ENCODE results near the gene TEN1. TPM values are rescaled to one million over a fixed set of nuclear protein-coding genes. Genes with fewer than 3 reads are reported as not detected.

The TEN1 gene
- total and polyA plus RNA-seq, 2 experiments from 2014 or later: 23.8 to 26.9 TPM

DNA sequence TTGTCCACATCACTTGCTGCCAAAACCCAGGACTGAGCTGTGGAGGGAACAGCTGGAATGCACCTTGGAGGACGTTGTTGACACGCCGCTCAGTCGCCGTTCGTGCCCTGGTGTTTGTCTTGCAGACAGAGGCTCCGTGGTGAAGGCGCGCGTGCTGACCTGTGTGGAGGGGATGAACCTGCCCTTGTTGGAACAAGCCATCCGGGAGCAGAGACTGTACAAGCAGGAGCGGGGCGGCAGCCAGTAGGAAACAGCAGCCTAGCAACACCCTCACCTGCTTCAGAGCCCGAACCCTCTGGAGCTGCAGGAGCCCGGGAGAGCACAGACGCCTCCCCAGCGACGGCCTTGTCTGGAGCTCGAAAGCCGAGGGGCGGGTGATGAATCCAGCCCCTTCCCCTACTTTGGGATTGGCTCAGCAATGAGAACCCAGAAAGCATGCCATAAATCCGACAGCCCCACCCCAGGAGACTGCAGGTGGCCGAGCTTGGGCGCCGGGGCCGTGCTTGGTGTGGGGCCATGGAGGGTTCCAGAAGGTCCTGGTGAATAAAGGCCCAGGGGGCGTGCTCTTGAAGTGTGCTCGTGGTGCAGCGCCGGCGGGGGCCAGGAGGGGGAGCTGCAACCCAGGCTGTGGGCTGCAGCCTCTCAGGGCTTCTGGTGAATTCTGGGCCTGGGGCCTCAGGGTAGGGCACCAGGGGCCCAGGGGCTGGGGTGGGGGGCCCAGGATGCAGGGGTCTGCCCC lies 21.1 kb downstream of the TEN1 start:
- DNase-seq (ENCODE audit: low read depth in 1 of 2, low spot score in 1 of 2): peak; percentile 43 to 72

DNA sequence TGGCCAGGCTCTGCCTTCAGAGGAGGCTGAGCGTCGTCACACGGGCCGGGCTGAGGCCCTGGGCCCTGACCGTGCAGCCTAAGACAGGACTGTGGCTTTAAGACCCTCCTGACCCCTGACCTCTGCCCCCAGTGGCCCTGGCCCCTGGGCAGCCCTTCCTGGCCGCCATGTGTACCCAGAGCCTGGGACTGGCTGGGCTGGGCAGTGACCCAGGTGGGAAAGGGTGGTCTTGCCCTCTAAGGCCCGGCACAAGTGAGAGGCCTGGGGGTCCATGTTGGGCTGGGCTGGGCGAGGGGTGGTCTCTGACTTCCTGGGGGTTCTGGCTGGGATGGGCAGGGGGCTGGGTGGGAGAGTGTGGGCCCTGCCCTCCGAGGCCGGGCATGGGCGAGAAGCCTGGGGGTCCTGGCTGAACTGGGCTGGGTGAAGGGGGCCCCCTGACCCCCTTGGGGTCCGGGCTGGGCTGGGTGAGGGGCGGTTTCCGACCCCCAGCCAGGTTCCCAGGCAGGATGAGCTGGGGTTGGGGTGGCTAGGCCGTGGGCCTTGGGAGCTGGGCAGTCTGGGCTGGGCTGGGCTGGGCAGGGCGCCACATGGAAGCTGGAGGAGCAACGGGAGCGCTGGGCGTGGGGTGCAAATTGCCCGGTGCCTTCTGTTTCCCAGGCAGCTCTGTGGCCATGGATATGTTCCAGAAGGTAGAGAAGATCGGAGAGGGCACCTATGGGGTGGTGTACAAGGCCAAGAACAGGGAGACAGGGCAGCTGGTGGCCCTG lies 21.9 kb downstream of the TEN1 start, which contains the start of gene CDK3:
Gene CDK3 (plus strand): TSS at position 101 of the 767 bp plus-strand sequence. CDS start 571 bp downstream, at position 672.
- no peak within 1 kb of the TSS for H3K27ac ChIP-seq

More for the DNA sequence above, 21.1 kb downstream of the TEN1 start:
- Histone ChIP-seq H3K36me3 (no peaks in the 10 kb centered on the region), H3K4me1 (ENCODE audit: low read depth) (no peaks in the 10 kb centered on the region), H3K4me3 (no peak overlapping the region), H3K9me3 (ENCODE audit: low read depth) (no peaks in the 10 kb centered on the region), H3K27ac (no peak overlapping the region), H3K27me3 (no peaks in the 10 kb centered on the region)
- TF ChIP-seq, protein P1, sequence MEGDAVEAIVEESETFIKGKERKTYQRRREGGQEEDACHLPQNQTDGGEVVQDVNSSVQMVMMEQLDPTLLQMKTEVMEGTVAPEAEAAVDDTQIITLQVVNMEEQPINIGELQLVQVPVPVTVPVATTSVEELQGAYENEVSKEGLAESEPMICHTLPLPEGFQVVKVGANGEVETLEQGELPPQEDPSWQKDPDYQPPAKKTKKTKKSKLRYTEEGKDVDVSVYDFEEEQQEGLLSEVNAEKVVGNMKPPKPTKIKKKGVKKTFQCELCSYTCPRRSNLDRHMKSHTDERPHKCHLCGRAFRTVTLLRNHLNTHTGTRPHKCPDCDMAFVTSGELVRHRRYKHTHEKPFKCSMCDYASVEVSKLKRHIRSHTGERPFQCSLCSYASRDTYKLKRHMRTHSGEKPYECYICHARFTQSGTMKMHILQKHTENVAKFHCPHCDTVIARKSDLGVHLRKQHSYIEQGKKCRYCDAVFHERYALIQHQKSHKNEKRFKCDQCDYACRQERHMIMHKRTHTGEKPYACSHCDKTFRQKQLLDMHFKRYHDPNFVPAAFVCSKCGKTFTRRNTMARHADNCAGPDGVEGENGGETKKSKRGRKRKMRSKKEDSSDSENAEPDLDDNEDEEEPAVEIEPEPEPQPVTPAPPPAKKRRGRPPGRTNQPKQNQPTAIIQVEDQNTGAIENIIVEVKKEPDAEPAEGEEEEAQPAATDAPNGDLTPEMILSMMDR (IDR thresholded peaks at IDR 0.05; ENCODE audit: low read depth, low read length): peak; percentile 63

DNA sequence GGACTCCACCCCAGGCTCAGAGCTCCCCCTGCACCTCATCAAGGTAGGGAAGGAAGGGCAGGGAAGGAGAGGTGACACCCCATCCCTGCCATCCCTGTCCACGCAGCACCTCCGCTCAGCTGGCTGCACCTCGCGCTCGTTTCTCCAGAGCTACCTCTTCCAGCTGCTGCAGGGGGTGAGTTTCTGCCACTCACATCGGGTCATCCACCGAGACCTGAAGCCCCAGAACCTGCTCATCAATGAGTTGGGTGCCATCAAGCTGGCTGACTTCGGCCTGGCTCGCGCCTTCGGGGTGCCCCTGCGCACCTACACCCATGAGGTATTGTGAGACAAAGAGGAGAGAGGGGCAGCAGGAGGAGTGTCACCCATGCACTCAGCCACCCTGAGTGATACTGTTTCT lies 23.1 kb downstream of the TEN1 start:
- Histone ChIP-seq H3K4me1 (ENCODE audit: low read depth) (no peaks in the 10 kb centered on the region), H3K36me3 (no peaks in the 10 kb centered on the region), H3K4me3 (no peak overlapping the region), H3K27ac (no peak overlapping the region), H3K9me3 (ENCODE audit: low read depth) (no peaks in the 10 kb centered on the region), H3K27me3 (no peaks in the 10 kb centered on the region)
- DNase-seq (ENCODE audit: low read depth in 1 of 2, low spot score in 1 of 2): no peak
- TF ChIP-seq, protein P1 (IDR thresholded peaks at IDR 0.05; ENCODE audit: low read depth, low read length): no peak

More for the DNA sequence above, 21.9 kb downstream of the TEN1 start, which contains the start of gene CDK3:
- no peaks in the 10 kb centered on the region for H3K27me3 ChIP-seq
- no peak for DNase-seq (ENCODE audit: low read depth in 1 of 2, low spot score in 1 of 2)
- H3K4me3 ChIP-seq: no peak within 1 kb of the TSS
- no peaks in the 10 kb centered on the region for H3K4me1 ChIP-seq (ENCODE audit: low read depth)
- no peaks in the 10 kb centered on the region for H3K9me3 ChIP-seq (ENCODE audit: low read depth)
- H3K36me3 ChIP-seq: no peaks in the 10 kb centered on the region
- TF ChIP-seq, protein P1 (IDR thresholded peaks at IDR 0.05; ENCODE audit: low read depth, low read length): no peak

DNA sequence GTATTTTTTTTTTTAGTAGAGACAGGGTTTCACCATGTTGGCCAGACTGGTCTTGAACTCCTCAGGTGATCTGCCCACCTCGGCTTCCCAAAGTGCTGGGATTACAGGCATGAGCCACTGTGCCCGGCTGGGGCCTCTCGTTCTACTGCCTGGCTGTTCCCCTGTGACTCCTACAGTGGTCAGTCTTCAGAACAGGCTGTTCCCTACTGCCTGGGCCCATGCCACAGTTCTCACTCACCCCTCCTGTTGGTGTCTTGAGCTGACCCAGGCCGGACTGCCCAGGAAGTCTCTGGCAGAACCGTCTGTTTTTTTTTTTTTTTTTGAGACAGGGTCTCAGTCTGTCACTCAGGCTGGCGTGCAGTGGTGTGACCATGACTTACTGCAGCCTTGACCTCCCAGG lies 24.9 kb downstream of the TEN1 start:
- TF ChIP-seq, protein P1 (IDR thresholded peaks at IDR 0.05; ENCODE audit: low read depth, low read length): no peak
- Histone ChIP-seq H3K36me3 (no peaks in the 10 kb centered on the region), H3K4me3 (no peak overlapping the region), H3K4me1 (ENCODE audit: low read depth) (no peaks in the 10 kb centered on the region), H3K27me3 (no peaks in the 10 kb centered on the region), H3K9me3 (ENCODE audit: low read depth) (no peaks in the 10 kb centered on the region), H3K27ac (no peak overlapping the region)
- no peak for DNase-seq (ENCODE audit: low read depth in 1 of 2, low spot score in 1 of 2)

DNA sequence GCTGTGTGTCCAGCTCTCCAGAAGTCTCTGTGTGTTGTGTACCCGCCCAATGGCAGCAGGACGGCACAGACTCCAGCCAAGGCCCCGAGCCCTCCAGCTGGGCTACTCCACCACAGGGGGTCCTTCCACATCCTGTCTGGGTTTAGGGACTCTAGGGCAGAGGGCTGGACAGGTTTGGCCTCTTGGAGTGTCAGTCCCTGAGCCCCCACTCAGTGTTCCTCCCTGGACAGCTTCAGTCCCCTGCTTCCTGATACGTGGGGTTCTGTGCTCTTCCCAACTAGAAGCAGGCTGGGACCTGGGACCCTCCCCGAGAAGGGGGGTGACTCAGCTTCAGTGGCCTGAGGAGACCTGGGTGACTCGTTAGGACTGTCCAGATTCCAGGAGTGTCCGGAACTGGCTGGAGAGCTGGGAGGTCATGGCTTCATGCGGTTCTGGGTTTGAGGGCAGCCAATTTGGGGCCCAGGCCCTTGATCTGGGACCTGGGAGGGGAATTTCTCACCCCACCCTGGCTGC lies 25.8 kb downstream of the TEN1 start:
- Histone ChIP-seq H3K4me3 (no peak overlapping the region), H3K27ac (no peak overlapping the region), H3K9me3 (ENCODE audit: low read depth) (no peaks in the 10 kb centered on the region), H3K27me3 (no peaks in the 10 kb centered on the region), H3K36me3 (no peaks in the 10 kb centered on the region), H3K4me1 (ENCODE audit: low read depth) (no peaks in the 10 kb centered on the region)
- TF ChIP-seq, protein P1 (IDR thresholded peaks at IDR 0.05; ENCODE audit: low read depth, low read length): no peak
- DNase-seq (ENCODE audit: low read depth in 1 of 2, low spot score in 1 of 2): no peak
